Erythroblast (primary cell): ENCODE data around the gene CRNKL1.

Experiments used
- GATA1 ChIP-seq: IDR thresholded peaks from 2 replicates; pipeline ENCODE4 v1.6.1; 2011; ENCODE audit warnings: low read depth, mild to moderate bottlenecking, control low read depth, low read length, moderate library complexity
- POLR2A ChIP-seq: IDR thresholded peaks from 2 replicates; pipeline ENCODE4 v1.6.1; 2011; ENCODE audit warnings: mild to moderate bottlenecking, low read length

GRCh38 chr20:20003031-20003954, 49.0 kb downstream of the CRNKL1 start:
- TF ChIP-seq POLR2A (no peak), GATA1 (no peak)
